ENCODE results near the gene PDE12. TPM values are rescaled to one million over a fixed set of nuclear protein-coding genes. Genes with fewer than 3 reads are reported as not detected.

PDE12 gene
- total RNA-seq = 10 to 100 TPM in 8 of 9 donors, 1 to 10 TPM in 1; 8.3 to 14.6 (median 12.8) TPM
- 10 to 100 TPM in 1 of 2 donors, 1 to 10 TPM in 1; 2.7 to 10.3 TPM for polyA plus RNA-seq
- long read RNA-seq, donor 1, full-length matches to known transcripts = 15 of 18 reads
- long read RNA-seq, donor 1, partial matches to known transcripts = 0 of 18 reads
- long read RNA-seq, donor 1, other reads (novel, unspliced or antisense) = 3 of 18 reads
- long read RNA-seq, donor 2, full-length matches to known transcripts = 60 of 80 reads
- long read RNA-seq, donor 2, partial matches to known transcripts = 0 of 80 reads
- long read RNA-seq, donor 2, other reads (novel, unspliced or antisense) = 20 of 80 reads
- long read RNA-seq, donor 3, full-length matches to known transcripts = 47 of 51 reads
- long read RNA-seq, donor 3, partial matches to known transcripts = 0 of 51 reads
- long read RNA-seq, donor 3, other reads (novel, unspliced or antisense) = 4 of 51 reads

GRCh38 chr3:57555738-57556458 lies at the start of gene PDE12:
Gene PDE12, plus strand, starts transcription at chr3:57556274. Its CDS starts 106 bp downstream, at chr3:57556380.
- 0 to 1% (median 1%) methylated on average over 43 to 54 of the region's 54 CpGs for WGBS, 4 donors
- ATAC-seq (peak; percentile 95 to 96 (median 95)), DNase-seq (peak; percentile 83 to 90 (median 87))
- Histone ChIP-seq H3K4me3 (peak within 1 kb of the TSS; percentile 46 to 96 (median 88)), H3K36me3 (peaks cover 0 to 22% (median 19%) of the 10 kb centered on the region in 9 donors), H3K27me3 (no peaks in the 10 kb centered on the region), H3K4me1 (peaks cover 0 to 41% (median 26%) of the 10 kb centered on the region in 12 donors), H3K9me3 (no peaks in the 10 kb centered on the region), H3K27ac (peak within 1 kb of the TSS; percentile 60 to 94 (median 90))
- intact Hi-C loops (cut with DNase I) = loop anchor here in 5 of 10 donors (1.0 to 5.0 kb wide), 3 partner anchors 41 kb away; partner anchors contain the start of gene ARF4 (in 5 of the 5)
- TF ChIP-seq POLR2A (IDR thresholded peaks at IDR 0.05) (peak in 1 of 2 donors; percentile 27), CTCF (IDR thresholded peaks at IDR 0.05) (peak in 1 of 12 donors; percentile 5)

- Histone ChIP-seq H3K27ac (no peak overlapping the region), H3K4me1 (no peaks in the 10 kb centered on the region), H3K27me3 (no peaks in the 10 kb centered on the region), H3K4me3 (no peak overlapping the region), H3K9me3 (peaks cover 0 to 2% (median 0%) of the 10 kb centered on the region in 12 donors), H3K36me3 (no peaks in the 10 kb centered on the region)
- intact Hi-C loops (cut with DNase I) = no loop called here
- ATAC-seq = no peak
- no peak for DNase-seq
- WGBS, 4 donors = 51 to 66% (median 58%) methylated on average over 2 of the region's 2 CpGs
- no peak for TF ChIP-seq POLR2A (IDR thresholded peaks at IDR 0.05)
- TF ChIP-seq CTCF (IDR thresholded peaks at IDR 0.05) = no peak
These were observed 43.9 kb upstream of the PDE12 start for GRCh38 chr3:57512166-57512565.

- Histone ChIP-seq H3K4me1 (no peaks in the 10 kb centered on the region), H3K4me3 (no peak overlapping the region), H3K9me3 (no peaks in the 10 kb centered on the region), H3K36me3 (no peaks in the 10 kb centered on the region), H3K27me3 (no peaks in the 10 kb centered on the region), H3K27ac (no peak overlapping the region)
- ATAC-seq (no peak), DNase-seq (no peak)
- intact Hi-C loops (cut with DNase I) = no loop called here
- no peak for TF ChIP-seq CTCF (IDR thresholded peaks at IDR 0.05)
- no peak for TF ChIP-seq POLR2A (IDR thresholded peaks at IDR 0.05)
- 52 to 59% (median 54%) methylated on average over 3 of the region's 3 CpGs for WGBS, 4 donors
These were observed 37.7 kb upstream of the PDE12 start for GRCh38 chr3:57518276-57518915.
